Suprapubic skin (tissue), 4 donors: ENCODE results near the gene LAMTOR4. TPM values are rescaled to one million over a fixed set of nuclear protein-coding genes. Genes with fewer than 3 reads are reported as not detected.
A peak's percentile ranks its signal among the peaks of the same experiment; 100 is the strongest.

ENCODE experiments used
- DNase-seq, 2 donors: peaks; one replicate each; pipeline ENCODE4 v3.0.0-alpha.2; 2019; ENCODE audit warnings: low spot score in 2 of 2
- H3K27ac ChIP-seq: fragments of 200-600 bp; sonication (generic); one replicate; pipeline ENCODE4 v1.5.1; 2019
- H3K27me3 ChIP-seq: fragments of 200-600 bp; sonication (generic); one replicate; pipeline ENCODE4 v1.5.1; 2019
- H3K36me3 ChIP-seq: fragments of 200-600 bp; sonication (generic); one replicate; pipeline ENCODE4 v1.5.1; 2019
- H3K4me1 ChIP-seq: fragments of 200-600 bp; sonication (generic); one replicate; pipeline ENCODE4 v1.5.1; 2019
- H3K4me3 ChIP-seq: fragments of 200-600 bp; sonication (generic); one replicate; pipeline ENCODE4 v1.5.1; 2019; ENCODE audit warnings: mild to moderate bottlenecking
- H3K9me3 ChIP-seq: fragments of 200-600 bp; sonication (generic); one replicate; pipeline ENCODE4 v1.5.1; 2019
- CTCF ChIP-seq, 2 donors: fragments of 200-600 bp in 1 of 2; fragments of 450-650 bp in 1 of 2; sonication (generic) in 1 of 2; IDR thresholded peaks; one replicate each; pipeline ENCODE4 v1.5.1; 2016 to 2019; ENCODE audit warnings: antibody characterized with exemption in 2 of 2, mild to moderate bottlenecking in 1 of 2, moderate library complexity in 1 of 2
- EP300 ChIP-seq: sonication (generic); formaldehyde crosslinking; IDR thresholded peaks from one replicate; pipeline ENCODE4 v1.6.1; 2017; ENCODE audit warnings: antibody characterized with exemption
- POLR2A ChIP-seq, 2 donors: fragments of 450-650 bp; IDR thresholded peaks; one replicate each; pipeline ENCODE4 v1.6.1; 2017; ENCODE audit warnings: antibody characterized with exemption in 2 of 2, mild to moderate bottlenecking in 2 of 2, moderate library complexity in 2 of 2
- POLR2AphosphoS5 ChIP-seq, 3 donors: sonication (generic); formaldehyde crosslinking; IDR thresholded peaks; one replicate each; pipeline ENCODE4 v1.6.1; 2017; ENCODE audit warnings: antibody characterized with exemption in 3 of 3
- WGBS: methylation state at CpG from one replicate; pipeline ENCODE4 v1.1.5; 2018; 5-methylcytosine and 5-hydroxymethylcytosine counted together
- total RNA-seq, 4 donors: library from RNA; depleted of rRNA; stranded (reverse); fragments of >200 nt; gene quantifications; one replicate each; pipeline ENCODE4 v1.1.0, GENCODE V29; 2016

The LAMTOR4 gene
- total RNA-seq, 4 donors from 2014 or later = 346 to 682 (median 537) TPM

- Histone ChIP-seq H3K36me3 (peaks cover 40% of the 10 kb centered on the region), H3K27me3 (no peaks in the 10 kb centered on the region), H3K4me1 (peaks cover 63% of the 10 kb centered on the region), H3K4me3 (no peak overlapping the region), H3K27ac (peak overlapping the region; percentile 18), H3K9me3 (no peaks in the 10 kb centered on the region)
- TF ChIP-seq EP300 (no peak), POLR2AphosphoS5 (IDR thresholded peaks at IDR 0.05) (no peak), CTCF (IDR thresholded peaks at IDR 0.05) (no peak), POLR2A (IDR thresholded peaks at IDR 0.05) (no peak)
- no peak for DNase-seq
- WGBS = 50% methylated on average over 5 of the region's 16 CpGs
These were observed 5.2 kb downstream of the LAMTOR4 start for GRCh38 chr7:100153708-100154535.

GRCh38 chr7:100154651-100155491, 6.2 kb downstream of the LAMTOR4 start:
- Histone ChIP-seq H3K27ac (no peak overlapping the region), H3K4me1 (peaks cover 58% of the 10 kb centered on the region), H3K27me3 (no peaks in the 10 kb centered on the region), H3K36me3 (peaks cover 40% of the 10 kb centered on the region), H3K9me3 (no peaks in the 10 kb centered on the region), H3K4me3 (no peak overlapping the region)
- WGBS = 70% methylated on average over 9 of the region's 30 CpGs
- DNase-seq = no peak
- TF ChIP-seq EP300 = no peak
- no peak for TF ChIP-seq POLR2A (IDR thresholded peaks at IDR 0.05)
- TF ChIP-seq CTCF (IDR thresholded peaks at IDR 0.05) = no peak
- no peak for TF ChIP-seq POLR2AphosphoS5 (IDR thresholded peaks at IDR 0.05)

- 79% methylated on average over 20 of the region's 20 CpGs for WGBS
- Histone ChIP-seq H3K4me1 (peaks cover 49% of the 10 kb centered on the region), H3K27me3 (no peaks in the 10 kb centered on the region), H3K9me3 (no peaks in the 10 kb centered on the region), H3K36me3 (peaks cover 40% of the 10 kb centered on the region), H3K27ac (no peak overlapping the region), H3K4me3 (no peak overlapping the region)
- TF ChIP-seq POLR2AphosphoS5 (IDR thresholded peaks at IDR 0.05) = no peak
- no peak for TF ChIP-seq EP300
- no peak for TF ChIP-seq CTCF (IDR thresholded peaks at IDR 0.05)
- DNase-seq = no peak
These were observed 7.0 kb downstream of the LAMTOR4 start for GRCh38 chr7:100155553-100156317.

- Histone ChIP-seq H3K27me3 (no peaks in the 10 kb centered on the region), H3K4me3 (no peak overlapping the region), H3K36me3 (peaks cover 40% of the 10 kb centered on the region), H3K4me1 (peaks cover 49% of the 10 kb centered on the region), H3K9me3 (no peaks in the 10 kb centered on the region), H3K27ac (no peak overlapping the region)
- WGBS = 76% methylated on average over 16 of the region's 16 CpGs
- TF ChIP-seq POLR2A (IDR thresholded peaks at IDR 0.05) (no peak), CTCF (IDR thresholded peaks at IDR 0.05) (no peak)
- DNase-seq = no peak
These were observed 7.8 kb downstream of the LAMTOR4 start for GRCh38 chr7:100156331-100157068.
